Renal cortex interstitium (tissue), 15 donors: ENCODE results near the gene MRC2. TPM values are rescaled to one million over a fixed set of nuclear protein-coding genes. Genes with fewer than 3 reads are reported as not detected.
"Not testable (repeated sequence)": the region's sequence is repeated elsewhere in the genome, so short reads cannot be mapped to it uniquely, and the experiment has no call there.

Source experiments
- DNase-seq, 11 donors: peaks; one replicate each; pipeline ENCODE4 v3.0.0-alpha.2; 2013; ENCODE audit warnings: low read depth in 9 of 11, low spot score in 4 of 11; ENCODE audit errors: extremely low read depth in 1 of 11
- long read RNA-seq, 16 experiments: transcript quantifications; one replicate each; lab custom pipeline, GENCODE V29; 2026
- polyA plus RNA-seq, 3 donors: library from polyadenylated mRNA; unstranded; fragments of 120-200 nt; gene quantifications; one replicate each; pipeline ENCODE4 v1.2.1, GENCODE V29; 2013; ENCODE audit not compliant: insufficient read length in 3 of 3

The MRC2 gene
- polyA plus RNA-seq: 10 to 100 TPM; 52.6 to 80.0 (median 72.5) TPM
- long read RNA-seq, donor 1, full-length matches to known transcripts: 1 of 1 reads
- long read RNA-seq, donor 1, partial matches to known transcripts: 0 of 1 reads
- long read RNA-seq, donor 1, other reads (novel, unspliced or antisense): 0 of 1 reads
- long read RNA-seq, donor 2: 0 reads
- long read RNA-seq, donor 3, full-length matches to known transcripts: 1 of 6 reads
- long read RNA-seq, donor 3, partial matches to known transcripts: 5 of 6 reads
- long read RNA-seq, donor 3, other reads (novel, unspliced or antisense): 0 of 6 reads
- long read RNA-seq, donor 4, full-length matches to known transcripts: 4 of 9 reads
- long read RNA-seq, donor 4, partial matches to known transcripts: 5 of 9 reads
- long read RNA-seq, donor 4, other reads (novel, unspliced or antisense): 0 of 9 reads
- long read RNA-seq, donor 5: 0 reads
- long read RNA-seq, donor 6, partial matches to known transcripts: 0 of 1 reads
- long read RNA-seq, donor 6, other reads (novel, unspliced or antisense): 0 of 1 reads
- long read RNA-seq, donor 7, partial matches to known transcripts: 5 of 7 reads
- long read RNA-seq, donor 7, other reads (novel, unspliced or antisense): 0 of 7 reads
- long read RNA-seq, donor 8: 0 reads
- long read RNA-seq, donor 9, full-length matches to known transcripts: 4 of 9 reads
- long read RNA-seq, donor 9, partial matches to known transcripts: 5 of 9 reads
- long read RNA-seq, donor 9, other reads (novel, unspliced or antisense): 0 of 9 reads
- long read RNA-seq, donor 10, partial matches to known transcripts: 0 of 1 reads
- long read RNA-seq, donor 10, other reads (novel, unspliced or antisense): 0 of 1 reads
- long read RNA-seq, donor 11, partial matches to known transcripts: 7 of 8 reads
- long read RNA-seq, donor 11, other reads (novel, unspliced or antisense): 0 of 8 reads
- long read RNA-seq, donor 12, partial matches to known transcripts: 0 of 1 reads
- long read RNA-seq, donor 12, other reads (novel, unspliced or antisense): 0 of 1 reads
- long read RNA-seq, donor 13: 0 reads
- long read RNA-seq, donor 14, full-length matches to known transcripts: 2 of 32 reads
- long read RNA-seq, donor 14, partial matches to known transcripts: 30 of 32 reads
- long read RNA-seq, donor 14, other reads (novel, unspliced or antisense): 0 of 32 reads
- long read RNA-seq, donor 15, partial matches to known transcripts: 33 of 33 reads
- long read RNA-seq, donor 15, other reads (novel, unspliced or antisense): 0 of 33 reads
- long read RNA-seq, donor 16, full-length matches to known transcripts: 2 of 21 reads
- long read RNA-seq, donor 16, partial matches to known transcripts: 19 of 21 reads
- long read RNA-seq, donor 16, other reads (novel, unspliced or antisense): 0 of 21 reads

- DNase-seq: peak in 9 of 11 donors; percentile 55 to 72 (median 67)
Measured at GRCh38 chr17:62627219-62627903, at the start of gene MRC2. MRC2 (plus strand) TSS chr17:62627670; CDS start chr17:62627803, 133 bp downstream.

- DNase-seq: no peak
Measured at GRCh38 chr17:62578757-62579487, 48.5 kb upstream of the MRC2 start.

- no peak for DNase-seq
Measured at GRCh38 chr17:62580947-62581346, 46.5 kb upstream of the MRC2 start.

GRCh38 chr17:62581764-62582163 lies 45.7 kb upstream of the MRC2 start:
- DNase-seq: no peak

GRCh38 chr17:62587554-62587953 lies 39.9 kb upstream of the MRC2 start:
- DNase-seq: no peak

- no peak for DNase-seq
Measured at GRCh38 chr17:62588109-62588508, 39.4 kb upstream of the MRC2 start.

GRCh38 chr17:62591333-62591732 lies 36.1 kb upstream of the MRC2 start:
- no peak for DNase-seq

GRCh38 chr17:62591822-62592221 lies 35.6 kb upstream of the MRC2 start:
- not testable (repeated sequence) for DNase-seq

GRCh38 chr17:62592341-62593099 lies 35.0 kb upstream of the MRC2 start:
- DNase-seq: no peak

- DNase-seq: no peak
Measured at GRCh38 chr17:62595484-62595883, 32.0 kb upstream of the MRC2 start.

GRCh38 chr17:62596662-62597061 lies 30.8 kb upstream of the MRC2 start:
- no peak for DNase-seq

- DNase-seq: no peak
Measured at GRCh38 chr17:62597150-62597549, 30.3 kb upstream of the MRC2 start.

- DNase-seq: no peak
Measured at GRCh38 chr17:62597920-62598319, 29.6 kb upstream of the MRC2 start.

GRCh38 chr17:62599964-62600657 lies 27.4 kb upstream of the MRC2 start:
- DNase-seq: no peak

- DNase-seq: no peak
Measured at GRCh38 chr17:62600805-62601204, 26.7 kb upstream of the MRC2 start.

GRCh38 chr17:62601471-62601870 lies 26.0 kb upstream of the MRC2 start:
- no peak for DNase-seq
